Colonic mucosa (tissue), 4 donors: ENCODE results near the gene FIGNL1. TPM values are rescaled to one million over a fixed set of nuclear protein-coding genes. Genes with fewer than 3 reads are reported as not detected.

ENCODE experiments used
- DNase-seq: peaks from one replicate; pipeline ENCODE4 v3.0.0-alpha.2; 2020
- H3K27ac ChIP-seq: fragments of 200-600 bp; one replicate; pipeline ENCODE4 v1.8.0; 2021
- H3K27me3 ChIP-seq: fragments of 200-600 bp; one replicate; pipeline ENCODE4 v1.8.0; 2021
- H3K36me3 ChIP-seq: fragments of 200-600 bp; one replicate; pipeline ENCODE4 v1.8.0; 2021
- H3K4me1 ChIP-seq: fragments of 200-600 bp; one replicate; pipeline ENCODE4 v1.8.0; 2021; ENCODE audit warnings: mild to moderate bottlenecking
- H3K4me3 ChIP-seq: fragments of 200-600 bp; one replicate; pipeline ENCODE4 v1.8.0; 2021
- H3K9ac ChIP-seq, 2 donors: one replicate each; pipeline ENCODE4 v1.7.0; 2013; ENCODE audit warnings: control low read depth in 2 of 2, low read depth in 2 of 2, low read length in 2 of 2
- H3K9me3 ChIP-seq: fragments of 200-600 bp; one replicate; pipeline ENCODE4 v1.8.0; 2021
- CTCF ChIP-seq: fragments of 200-600 bp; IDR thresholded peaks from one replicate; pipeline ENCODE4 v1.8.0; 2022; ENCODE audit warnings: antibody characterized with exemption, mild to moderate bottlenecking
- intact Hi-C: fragments of 100-400 bp; cut with DNase I; formaldehyde crosslinking; loops from one replicate; pipeline ENCODE4 v1.14.1; 2022
- total RNA-seq, 2 donors: library from RNA; stranded (reverse); fragmentation: NEBNext Ultra II Directional in 1 of 2; extraction: Animal tissue kit (Norgen Biotek cat#: 25700) in 1 of 2; gene quantifications; one replicate each; pipeline ENCODE4 v1.2.1, GENCODE V29; 2021
- donor health status: healthy.
- donor health status: DM: no; HTN: no; CAD: no.
- donor health status: DM: no; HTN: no; CAD: no.

FIGNL1 gene
- total RNA-seq, 2 donors from 2014 or later = 6.1 to 19.0 TPM

- H3K27me3 ChIP-seq = no peaks in the 10 kb centered on the region
- H3K4me1 ChIP-seq = no peaks in the 10 kb centered on the region
- no peak overlapping the region for H3K4me3 ChIP-seq
- H3K36me3 ChIP-seq = no peaks in the 10 kb centered on the region
- no peak for TF ChIP-seq CTCF
- intact Hi-C loops = loop anchor here (10.0 kb wide), 1 partner anchor 209 kb away; no protein-coding TSS in a partner anchor
- H3K27ac ChIP-seq = no peak overlapping the region
- no peak for DNase-seq
- no peaks in the 10 kb centered on the region for H3K9me3 ChIP-seq
- no peak overlapping the region for H3K9ac ChIP-seq
Measured at GRCh38 chr7:50413561-50413960, 36.6 kb downstream of the FIGNL1 start.

GRCh38 chr7:50412973-50413372, 37.2 kb downstream of the FIGNL1 start:
- TF ChIP-seq CTCF = no peak
- no peak overlapping the region for H3K9ac ChIP-seq
- no peaks in the 10 kb centered on the region for H3K4me1 ChIP-seq
- no peak overlapping the region for H3K27ac ChIP-seq
- H3K36me3 ChIP-seq = no peaks in the 10 kb centered on the region
- no peak for DNase-seq
- no peaks in the 10 kb centered on the region for H3K27me3 ChIP-seq
- intact Hi-C loops = loop anchor here (10.0 kb wide), 1 partner anchor 208 kb away; no protein-coding TSS in a partner anchor
- H3K4me3 ChIP-seq = no peak overlapping the region
- H3K9me3 ChIP-seq = no peaks in the 10 kb centered on the region

GRCh38 chr7:50411332-50411731, 38.8 kb downstream of the FIGNL1 start:
- no peaks in the 10 kb centered on the region for H3K36me3 ChIP-seq
- H3K4me1 ChIP-seq = no peaks in the 10 kb centered on the region
- H3K9ac ChIP-seq = no peak overlapping the region
- no peaks in the 10 kb centered on the region for H3K9me3 ChIP-seq
- no peaks in the 10 kb centered on the region for H3K27me3 ChIP-seq
- no peak for DNase-seq
- no peak overlapping the region for H3K27ac ChIP-seq
- H3K4me3 ChIP-seq = no peak overlapping the region
- TF ChIP-seq CTCF = no peak
- intact Hi-C loops = loop anchor here (10.0 kb wide), 1 partner anchor 207 kb away; no protein-coding TSS in a partner anchor

- Histone ChIP-seq H3K9me3 (no peaks in the 10 kb centered on the region), H3K9ac (no peak overlapping the region), H3K36me3 (no peaks in the 10 kb centered on the region), H3K4me3 (no peak overlapping the region), H3K27me3 (no peaks in the 10 kb centered on the region), H3K4me1 (no peaks in the 10 kb centered on the region), H3K27ac (no peak overlapping the region)
- intact Hi-C loops = loop anchor here (10.0 kb wide), 1 partner anchor 205 kb away; no protein-coding TSS in a partner anchor
- TF ChIP-seq CTCF = no peak
- DNase-seq = no peak
Measured at GRCh38 chr7:50409856-50410745, 40.0 kb downstream of the FIGNL1 start.

GRCh38 chr7:50406935-50407334, 43.2 kb downstream of the FIGNL1 start:
- Histone ChIP-seq H3K4me1 (no peaks in the 10 kb centered on the region), H3K27me3 (no peaks in the 10 kb centered on the region), H3K27ac (no peak overlapping the region), H3K4me3 (no peak overlapping the region), H3K36me3 (no peaks in the 10 kb centered on the region), H3K9me3 (no peaks in the 10 kb centered on the region), H3K9ac (no peak overlapping the region)
- DNase-seq = no peak
- TF ChIP-seq CTCF = no peak
- intact Hi-C loops = no loop called here
